GM23248 (cell line): ENCODE data around the gene TMEM25. TPM values are rescaled to one million over a fixed set of nuclear protein-coding genes. Genes with fewer than 3 reads are reported as not detected.

Source experiments
- DNase-seq: peaks from one replicate; pipeline ENCODE4 v3.0.0-alpha.2; 2015
- H2AFZ ChIP-seq: fragments of 200-600 bp; sonication (generic); 2 replicates; pipeline ENCODE4 v1.6.1; 2016; ENCODE audit warnings: antibody characterized with exemption
- H3F3A ChIP-seq: fragments of 200-600 bp; sonication (generic); 2 replicates; pipeline ENCODE4 v1.6.1; 2016; ENCODE audit warnings: mild to moderate bottlenecking, antibody characterized with exemption, mixed run types; ENCODE audit not compliant: insufficient read depth
- H3K27ac ChIP-seq: fragments of 200-600 bp; sonication (generic); 2 replicates; pipeline ENCODE4 v1.5.1; 2016; ENCODE audit warnings: mild to moderate bottlenecking
- H3K27me3 ChIP-seq: fragments of 200-600 bp; sonication (generic); replicated peaks from 2 replicates; pipeline ENCODE4 v1.6.1; 2016; ENCODE audit warnings: mild to moderate bottlenecking; ENCODE audit not compliant: insufficient read depth
- H3K36me3 ChIP-seq: fragments of 200-600 bp; sonication (generic); 2 replicates; pipeline ENCODE4 v1.6.1; 2016; ENCODE audit warnings: low read depth, mild to moderate bottlenecking
- H3K4me1 ChIP-seq: fragments of 200-600 bp; sonication (generic); 2 replicates; pipeline ENCODE4 v1.6.1; 2016; ENCODE audit warnings: mild to moderate bottlenecking; ENCODE audit not compliant: insufficient read depth
- H3K4me2 ChIP-seq: fragments of 200-600 bp; sonication (generic); one replicate; pipeline ENCODE4 v1.6.1; 2016; ENCODE audit warnings: mild to moderate bottlenecking; ENCODE audit not compliant: unreplicated experiment
- H3K4me3 ChIP-seq: fragments of 200-600 bp; sonication (generic); 2 replicates; pipeline ENCODE4 v1.5.1; 2016; ENCODE audit warnings: mild to moderate bottlenecking
- H3K79me2 ChIP-seq: fragments of 200-600 bp; sonication (generic); 2 replicates; pipeline ENCODE4 v1.6.1; 2016; ENCODE audit warnings: mild to moderate bottlenecking; ENCODE audit not compliant: insufficient read depth
- H3K9ac ChIP-seq: fragments of 200-600 bp; sonication (generic); 2 replicates; pipeline ENCODE4 v1.6.1; 2016; ENCODE audit warnings: mild to moderate bottlenecking
- H3K9me2 ChIP-seq: fragments of 200-600 bp; sonication (generic); 2 replicates; pipeline ENCODE4 v1.6.1; 2016; ENCODE audit warnings: mixed run types, mild to moderate bottlenecking, moderate library complexity; ENCODE audit not compliant: insufficient read depth
- H3K9me3 ChIP-seq: fragments of 200-600 bp; sonication (generic); one replicate; pipeline ENCODE4 v1.6.1; 2017; ENCODE audit warnings: low read depth
- H4K20me1 ChIP-seq: fragments of 200-600 bp; sonication (generic); 2 replicates; pipeline ENCODE4 v1.6.0; 2016; ENCODE audit not compliant: insufficient read depth
- EZH2 ChIP-seq: fragments of 200-600 bp; sonication (generic); IDR thresholded peaks from 2 replicates; pipeline ENCODE4 v1.6.1; 2018; ENCODE audit warnings: antibody characterized with exemption, mild to moderate bottlenecking; ENCODE audit not compliant: insufficient read depth, poor library complexity, severe bottlenecking
- EZH2phosphoT487 ChIP-seq: fragments of 200-600 bp; sonication (generic); IDR thresholded peaks from 2 replicates; pipeline ENCODE4 v1.6.1; 2018; ENCODE audit warnings: antibody characterized with exemption, moderate library complexity, mild to moderate bottlenecking, low read depth; ENCODE audit not compliant: insufficient read depth
- WGBS, 2 experiments: methylation state at CpG; one replicate each; pipeline ENCODE4 v1.1.6; 2015 to 2017; ENCODE audit warnings: low lambda C conversion rate in 2 of 2, low coverage in 1 of 2; ENCODE audit errors: missing lambda C conversion rate in 2 of 2; 5-methylcytosine and 5-hydroxymethylcytosine counted together
- in situ Hi-C: fragments of 300-500 bp; cut with MboI; formaldehyde crosslinking; loops from 2 replicates; pipeline ENCODE4 v1.15.0; 2020
- polyA plus RNA-seq: library from polyadenylated mRNA; unstranded; fragments of >200 nt; fragmentation: Nextera tagmentation; extraction: Ambion mirVana; gene quantifications from 2 replicates; pipeline ENCODE4 v1.2.1, GENCODE V29; 2016
- total RNA-seq: library from RNA; depleted of rRNA; stranded (reverse); fragments of >200 nt; shearing (Covaris generic); gene quantifications from 2 replicates; pipeline ENCODE4 v1.2.3, GENCODE V29; 2014

The TMEM25 gene
- total and polyA plus RNA-seq, 2 experiments from 2014 or later, result 7.1 to 10.6 TPM

GRCh38 chr11:118532852-118533768 is 2.1 kb downstream of the TMEM25 start:
- in situ Hi-C loops, result no loop called here

GRCh38 chr11:118533769-118534729 is 3.1 kb downstream of the TMEM25 start:
- Histone ChIP-seq H3K79me2 (no peaks in the 10 kb centered on the region), H3K4me1 (0 out of 2 replicates have a peak, but pooled peaks cover 1% of the 10 kb centered on the region), H3K4me3 (no peak overlapping the region), H3K4me2 (no peak overlapping the region), H2AFZ (no peak overlapping the region), H3K9me3 (no peaks in the 10 kb centered on the region), H3K27ac (no peak overlapping the region), H3K9ac (no peak overlapping the region), H3K27me3 (no peaks in the 10 kb centered on the region), H3F3A (peaks cover 10% of the 10 kb centered on the region), H3K9me2 (no peaks in the 10 kb centered on the region), H3K36me3 (no peaks in the 10 kb centered on the region), H4K20me1 (no peaks in the 10 kb centered on the region)
- in situ Hi-C loops, result no loop called here
- TF ChIP-seq EZH2phosphoT487 (no peak), EZH2 (no peak)
- WGBS, 2 experiments, result 71 to 76% methylated on average over 27 of the region's 27 CpGs
- DNase-seq, result no peak

More at GRCh38 chr11:118532852-118533768, 2.1 kb downstream of the TMEM25 start:
- 92 to 96% methylated on average over 19 of the region's 19 CpGs for WGBS, 2 experiments
- H4K20me1 ChIP-seq, result no peaks in the 10 kb centered on the region
- no peak overlapping the region for H3K27ac ChIP-seq
- no peaks in the 10 kb centered on the region for H3K9me3 ChIP-seq
- no peaks in the 10 kb centered on the region for H3K9me2 ChIP-seq
- peaks cover under 1% of the 10 kb centered on the region; the same call in 1 of the 2 replicates for H3F3A ChIP-seq
- no peaks in the 10 kb centered on the region for H3K4me1 ChIP-seq
- no peak overlapping the region for H3K9ac ChIP-seq
- H3K36me3 ChIP-seq, result no peaks in the 10 kb centered on the region
- H3K27me3 ChIP-seq, result no peaks in the 10 kb centered on the region
- H3K79me2 ChIP-seq, result no peaks in the 10 kb centered on the region
- H3K4me3 ChIP-seq, result no peak overlapping the region
- H3K4me2 ChIP-seq, result no peak overlapping the region
- DNase-seq, result no peak
- TF ChIP-seq EZH2, result no peak
- TF ChIP-seq EZH2phosphoT487, result no peak
- H2AFZ ChIP-seq, result no peak overlapping the region

GRCh38 chr11:118535261-118535660 is 4.3 kb downstream of the TMEM25 start:
- H4K20me1 ChIP-seq, result no peaks in the 10 kb centered on the region
- H3F3A ChIP-seq, result peaks cover 16% of the 10 kb centered on the region
- no peaks in the 10 kb centered on the region for H3K9me3 ChIP-seq
- 79 to 80% methylated on average over 9 of the region's 9 CpGs for WGBS, 2 experiments
- H3K79me2 ChIP-seq, result no peaks in the 10 kb centered on the region
- 0 out of 2 replicates have a peak, but pooled peaks cover 5% of the 10 kb centered on the region for H3K4me1 ChIP-seq
- no peaks in the 10 kb centered on the region for H3K36me3 ChIP-seq
- no peaks in the 10 kb centered on the region for H3K9me2 ChIP-seq
- TF ChIP-seq EZH2, result no peak
- no peak for TF ChIP-seq EZH2phosphoT487
- H3K9ac ChIP-seq, result no peak overlapping the region
- in situ Hi-C loops, result no loop called here
- H3K4me3 ChIP-seq, result no peak overlapping the region
- no peaks in the 10 kb centered on the region for H3K27me3 ChIP-seq
- H2AFZ ChIP-seq, result no peak overlapping the region
- H3K27ac ChIP-seq, result no peak overlapping the region
- no peak for DNase-seq
- no peak overlapping the region for H3K4me2 ChIP-seq

GRCh38 chr11:118536726-118537125 is 5.7 kb downstream of the TMEM25 start:
- in situ Hi-C loops, result no loop called here
- H3K79me2 ChIP-seq, result no peaks in the 10 kb centered on the region
- no peak overlapping the region for H2AFZ ChIP-seq
- no peak overlapping the region for H3K9ac ChIP-seq
- TF ChIP-seq EZH2 (no peak), EZH2phosphoT487 (no peak)
- H3K4me2 ChIP-seq, result no peak overlapping the region
- peak; percentile 36 for DNase-seq
- H3K27me3 ChIP-seq, result no peaks in the 10 kb centered on the region
- H3K9me3 ChIP-seq, result no peaks in the 10 kb centered on the region
- no peak overlapping the region for H3K4me3 ChIP-seq
- no peak overlapping the region for H3K27ac ChIP-seq
- peaks cover 16% of the 10 kb centered on the region for H3F3A ChIP-seq
- H3K9me2 ChIP-seq, result no peaks in the 10 kb centered on the region
- 89 to 93% methylated on average over 5 of the region's 5 CpGs for WGBS, 2 experiments
- no peaks in the 10 kb centered on the region for H3K36me3 ChIP-seq
- H3K4me1 ChIP-seq, result 0 out of 2 replicates have a peak, but pooled peaks cover 5% of the 10 kb centered on the region
- H4K20me1 ChIP-seq, result no peaks in the 10 kb centered on the region
